CD4-positive, alpha-beta T cell treated with Interleukin-15 for 4 hours (primary cell): ENCODE data around the gene EXT2.

ENCODE experiments used
- DNase-seq: peaks from one replicate; pipeline ENCODE4 v3.0.0-alpha.2; 2020; ENCODE audit warnings: low spot score

The EXT2 gene

GRCh38 chr11:44165432-44165831 lies 70.0 kb downstream of the EXT2 start:
- DNase-seq: no peak

GRCh38 chr11:44167046-44167445 lies 71.6 kb downstream of the EXT2 start:
- DNase-seq: no peak

- DNase-seq: no peak
Measured at GRCh38 chr11:44171518-44171917, 76.0 kb downstream of the EXT2 start.

GRCh38 chr11:44172966-44173365 lies 77.5 kb downstream of the EXT2 start:
- DNase-seq: no peak

- DNase-seq: no peak
Measured at GRCh38 chr11:44174842-44175241, 79.4 kb downstream of the EXT2 start.

GRCh38 chr11:44176546-44177213 lies 81.2 kb downstream of the EXT2 start:
- DNase-seq: no peak

GRCh38 chr11:44177905-44178304 lies 82.4 kb downstream of the EXT2 start:
- no peak for DNase-seq

GRCh38 chr11:44178381-44178780 lies 82.9 kb downstream of the EXT2 start:
- no peak for DNase-seq

GRCh38 chr11:44179173-44179572 lies 83.7 kb downstream of the EXT2 start:
- DNase-seq: no peak

GRCh38 chr11:44180107-44180506 lies 84.6 kb downstream of the EXT2 start:
- DNase-seq: no peak

- no peak for DNase-seq
Measured at GRCh38 chr11:44185522-44185921, 90.0 kb downstream of the EXT2 start.

GRCh38 chr11:44186321-44186930 lies 90.9 kb downstream of the EXT2 start:
- no peak for DNase-seq

GRCh38 chr11:44188643-44189042 lies 93.2 kb downstream of the EXT2 start:
- DNase-seq: no peak

GRCh38 chr11:44189986-44190882 lies 94.8 kb downstream of the EXT2 start:
- DNase-seq: no peak

GRCh38 chr11:44190883-44191230 lies 95.4 kb downstream of the EXT2 start:
- DNase-seq: no peak

GRCh38 chr11:44191322-44192016 lies 96.0 kb downstream of the EXT2 start:
- DNase-seq: no peak

GRCh38 chr11:44192017-44192385 lies 96.5 kb downstream of the EXT2 start:
- no peak for DNase-seq

- DNase-seq: no peak
Measured at GRCh38 chr11:44192462-44193100, 97.1 kb downstream of the EXT2 start.

GRCh38 chr11:44193856-44194255 lies 98.4 kb downstream of the EXT2 start:
- no peak for DNase-seq

- DNase-seq: no peak
Measured at GRCh38 chr11:44198146-44198724, 102.8 kb downstream of the EXT2 start.

GRCh38 chr11:44199298-44199697 lies 103.8 kb downstream of the EXT2 start:
- no peak for DNase-seq

- DNase-seq: no peak
Measured at GRCh38 chr11:44199816-44200215, 104.3 kb downstream of the EXT2 start.
